Upper lobe of right lung (tissue), 1 donor: Measurements from ENCODE around the gene CERS6. TPM values are rescaled to one million over a fixed set of nuclear protein-coding genes. Genes with fewer than 3 reads are reported as not detected.
"Not testable (repeated sequence)": the region's sequence is repeated elsewhere in the genome, so short reads cannot be mapped to it uniquely, and the experiment has no call there.

Source experiments
- ATAC-seq: fragments of 200-7000 bp; cut with Tn5 transposase; one replicate; pipeline ENCODE4 v1.9.1; 2020; ENCODE audit warnings: mild to moderate bottlenecking, moderate library complexity
- DNase-seq: peaks from one replicate; pipeline ENCODE4 v3.0.0-alpha.2; 2020
- H3K27ac ChIP-seq: fragments of 200-600 bp; one replicate; pipeline ENCODE4 v1.8.0; 2022
- H3K27me3 ChIP-seq: fragments of 200-600 bp; one replicate; pipeline ENCODE4 v1.8.0; 2022; ENCODE audit warnings: mild to moderate bottlenecking
- H3K36me3 ChIP-seq: fragments of 200-600 bp; one replicate; pipeline ENCODE4 v1.8.0; 2022
- H3K4me1 ChIP-seq: fragments of 200-600 bp; one replicate; pipeline ENCODE4 v1.8.0; 2022
- H3K4me3 ChIP-seq: fragments of 200-600 bp; one replicate; pipeline ENCODE4 v1.8.0; 2022; ENCODE audit warnings: mild to moderate bottlenecking
- H3K9me3 ChIP-seq: fragments of 200-600 bp; one replicate; pipeline ENCODE4 v1.8.0; 2022
- CTCF ChIP-seq: fragments of 200-600 bp; IDR thresholded peaks from one replicate; pipeline ENCODE4 v1.8.0; 2022; ENCODE audit warnings: antibody characterized with exemption
- intact Hi-C: fragments of 100-400 bp; cut with DNase I; formaldehyde crosslinking; loops from one replicate; pipeline ENCODE4 v1.11.0; 2022
- total RNA-seq: library from RNA; stranded (reverse); fragmentation: NEBNext Ultra II Directional; extraction: Animal tissue kit (Norgen Biotek cat#: 25700); gene quantifications from one replicate; pipeline ENCODE4 v1.2.1, GENCODE V29; 2021
- donor health status: DM: no; HTN: yes; CAD: no; lungs with severe emphysema.

The CERS6 gene
- total RNA-seq, 1 donor from 2014 or later = 17.8 TPM

DNA sequence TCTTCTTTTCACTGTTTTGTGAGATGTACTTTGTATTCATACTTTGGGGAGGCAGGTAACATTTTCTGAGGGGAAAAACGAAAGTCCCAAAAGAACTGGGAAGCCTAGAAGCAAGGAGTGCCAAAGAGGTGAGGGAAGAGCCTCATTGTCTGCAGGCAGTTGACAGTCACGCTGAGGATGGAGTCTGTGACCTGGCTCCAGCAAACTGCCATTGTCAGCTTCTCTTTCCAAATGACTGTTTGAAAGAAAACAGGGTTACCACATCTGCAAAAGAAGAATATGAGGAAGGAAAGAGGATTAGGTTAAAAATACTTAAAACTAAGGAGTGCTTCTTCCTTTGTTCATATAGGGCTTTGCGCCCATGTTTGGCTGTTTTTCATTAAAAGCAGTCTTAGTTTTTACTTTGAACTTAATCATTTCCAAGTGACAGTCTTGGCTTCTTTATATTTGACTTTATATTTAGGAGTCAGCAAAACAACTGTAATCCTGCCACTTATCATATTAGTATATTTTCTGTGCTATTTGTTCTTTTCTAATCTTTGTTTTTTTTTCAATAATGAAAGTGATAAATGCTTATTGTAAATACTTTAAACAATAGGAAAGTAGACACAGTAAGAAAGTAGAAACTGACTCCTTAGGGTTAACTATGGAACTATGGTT lies 35.0 kb downstream of the CERS6 start:
- intact Hi-C loops = no loop called here
- no peak for TF ChIP-seq CTCF
- Histone ChIP-seq H3K27ac (no peak overlapping the region), H3K4me1 (peaks cover 12% of the 10 kb centered on the region), H3K9me3 (no peaks in the 10 kb centered on the region), H3K4me3 (no peak overlapping the region), H3K36me3 (no peaks in the 10 kb centered on the region), H3K27me3 (no peaks in the 10 kb centered on the region)
- DNase-seq (no peak), ATAC-seq (no peak)

DNA sequence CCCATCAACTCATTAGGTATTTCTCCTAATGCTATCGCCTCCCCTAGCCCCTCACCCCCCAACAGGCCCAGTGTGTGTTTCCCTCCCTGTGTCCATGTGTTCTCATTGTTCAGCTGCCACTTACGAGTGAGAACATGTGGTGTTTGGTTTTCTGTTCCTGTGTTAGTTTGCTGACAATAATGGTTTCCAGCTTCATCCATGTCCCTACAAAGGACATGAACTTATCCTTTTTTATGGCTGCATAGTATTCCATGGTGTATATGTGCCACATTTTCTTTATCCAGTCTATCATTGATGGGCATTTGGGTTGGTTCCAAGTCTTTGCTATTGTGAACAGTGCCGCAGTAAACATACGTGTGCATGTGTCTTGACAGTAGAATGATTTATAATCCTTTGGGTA lies 35.7 kb downstream of the CERS6 start:
- DNase-seq, intact Hi-C loops, H3K36me3 ChIP-seq, H3K4me3 ChIP-seq, H3K27me3 ChIP-seq, H3K9me3 ChIP-seq, H3K27ac ChIP-seq, ATAC-seq: not testable (repeated sequence)
- peaks cover 12% of the 10 kb centered on the region for H3K4me1 ChIP-seq

DNA sequence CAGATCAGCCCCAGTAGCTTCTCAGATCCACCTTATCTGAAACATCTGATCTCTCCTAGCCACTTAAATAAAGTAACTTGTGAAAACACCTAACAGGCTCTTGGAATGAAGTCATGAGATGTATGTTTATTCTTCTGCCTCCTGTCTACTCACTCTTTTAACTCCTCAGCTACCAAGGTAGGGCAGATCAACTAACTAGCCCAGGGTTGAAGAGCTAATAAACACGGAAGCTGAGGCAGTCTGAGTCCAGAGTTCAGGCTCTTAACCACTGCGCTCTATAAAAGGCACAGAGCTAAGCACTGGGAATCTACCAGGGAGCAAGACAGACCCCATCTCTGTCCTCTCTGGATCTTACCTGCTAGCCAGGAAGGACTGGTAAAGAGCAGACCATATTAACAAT lies 37.1 kb downstream of the CERS6 start:
- H3K36me3 ChIP-seq, intact Hi-C loops, ATAC-seq, H3K9me3 ChIP-seq, H3K4me3 ChIP-seq, H3K27me3 ChIP-seq, DNase-seq, H3K27ac ChIP-seq: not testable (repeated sequence)
- peaks cover 12% of the 10 kb centered on the region for H3K4me1 ChIP-seq

GRCh38 chr2:168494190-168494711 lies 38.2 kb downstream of the CERS6 start:
- intact Hi-C loops = no loop called here
- no peak overlapping the region for H3K27ac ChIP-seq
- peaks cover 12% of the 10 kb centered on the region for H3K4me1 ChIP-seq
- H3K4me3 ChIP-seq = no peak overlapping the region
- no peaks in the 10 kb centered on the region for H3K9me3 ChIP-seq
- no peaks in the 10 kb centered on the region for H3K27me3 ChIP-seq
- ATAC-seq = no peak
- no peaks in the 10 kb centered on the region for H3K36me3 ChIP-seq
- no peak for TF ChIP-seq CTCF
- DNase-seq = no peak

DNA sequence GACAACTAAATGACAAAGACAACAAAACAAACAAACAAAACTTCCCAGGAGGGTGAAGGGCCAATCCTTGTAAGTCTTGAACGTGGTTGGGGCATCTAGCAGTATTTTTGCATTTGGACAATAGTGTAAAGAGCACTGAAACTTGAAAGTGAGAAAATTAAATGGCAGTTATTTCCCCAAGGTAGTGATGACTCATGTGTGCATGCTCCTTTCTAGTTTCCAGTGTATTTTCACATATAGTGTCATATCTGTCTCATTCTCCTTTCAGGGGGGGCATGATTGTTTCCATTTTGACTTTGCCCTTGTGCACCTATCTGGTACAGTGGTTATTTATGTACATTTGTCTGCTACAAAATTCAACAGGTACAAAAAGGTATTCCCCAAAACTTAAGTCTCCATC lies 39.5 kb downstream of the CERS6 start:
- H3K27me3 ChIP-seq = no peaks in the 10 kb centered on the region
- H3K4me3 ChIP-seq = no peak overlapping the region
- H3K9me3 ChIP-seq = no peaks in the 10 kb centered on the region
- DNase-seq (no peak), ATAC-seq (no peak)
- H3K27ac ChIP-seq = no peak overlapping the region
- H3K36me3 ChIP-seq = no peaks in the 10 kb centered on the region
- no peak for TF ChIP-seq CTCF
- intact Hi-C loops = no loop called here
- peaks cover 6% of the 10 kb centered on the region for H3K4me1 ChIP-seq

GRCh38 chr2:168496906-168497305 lies 40.8 kb downstream of the CERS6 start:
- intact Hi-C loops = no loop called here
- no peaks in the 10 kb centered on the region for H3K27me3 ChIP-seq
- DNase-seq (no peak), ATAC-seq (no peak)
- H3K36me3 ChIP-seq = no peaks in the 10 kb centered on the region
- no peak for TF ChIP-seq CTCF
- no peaks in the 10 kb centered on the region for H3K9me3 ChIP-seq
- no peak overlapping the region for H3K4me3 ChIP-seq
- no peaks in the 10 kb centered on the region for H3K4me1 ChIP-seq
- no peak overlapping the region for H3K27ac ChIP-seq

GRCh38 chr2:168499500-168499899 lies 43.4 kb downstream of the CERS6 start:
- H3K27me3 ChIP-seq = no peaks in the 10 kb centered on the region
- TF ChIP-seq CTCF = no peak
- ATAC-seq (no peak), DNase-seq (no peak)
- H3K4me3 ChIP-seq = no peak overlapping the region
- H3K36me3 ChIP-seq = no peaks in the 10 kb centered on the region
- intact Hi-C loops = no loop called here
- H3K9me3 ChIP-seq = no peaks in the 10 kb centered on the region
- no peak overlapping the region for H3K27ac ChIP-seq
- no peaks in the 10 kb centered on the region for H3K4me1 ChIP-seq
